ENCODE measurements around the gene PPP1R12B.

DNA sequence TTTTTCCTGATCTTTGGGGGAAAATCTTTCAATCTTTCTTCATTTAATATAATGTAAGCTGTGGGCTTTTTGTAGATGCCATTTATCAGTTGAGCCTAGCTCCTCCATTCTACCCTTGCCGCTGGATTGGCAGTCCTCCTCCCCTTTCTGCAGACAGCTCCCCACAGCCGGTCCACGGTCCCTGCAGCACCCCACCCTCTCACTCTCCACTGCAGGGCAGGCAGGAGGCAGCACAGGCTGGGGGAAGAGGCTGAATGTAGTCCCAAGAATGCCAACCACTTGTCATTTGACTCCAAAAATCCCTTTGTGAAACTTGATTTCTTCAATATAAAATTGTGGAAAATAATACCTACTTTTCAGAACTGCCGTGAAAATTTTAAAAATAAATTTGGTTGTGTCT, 265.1 kb downstream of the PPP1R12B start:
- TF ChIP-seq, protein P1, sequence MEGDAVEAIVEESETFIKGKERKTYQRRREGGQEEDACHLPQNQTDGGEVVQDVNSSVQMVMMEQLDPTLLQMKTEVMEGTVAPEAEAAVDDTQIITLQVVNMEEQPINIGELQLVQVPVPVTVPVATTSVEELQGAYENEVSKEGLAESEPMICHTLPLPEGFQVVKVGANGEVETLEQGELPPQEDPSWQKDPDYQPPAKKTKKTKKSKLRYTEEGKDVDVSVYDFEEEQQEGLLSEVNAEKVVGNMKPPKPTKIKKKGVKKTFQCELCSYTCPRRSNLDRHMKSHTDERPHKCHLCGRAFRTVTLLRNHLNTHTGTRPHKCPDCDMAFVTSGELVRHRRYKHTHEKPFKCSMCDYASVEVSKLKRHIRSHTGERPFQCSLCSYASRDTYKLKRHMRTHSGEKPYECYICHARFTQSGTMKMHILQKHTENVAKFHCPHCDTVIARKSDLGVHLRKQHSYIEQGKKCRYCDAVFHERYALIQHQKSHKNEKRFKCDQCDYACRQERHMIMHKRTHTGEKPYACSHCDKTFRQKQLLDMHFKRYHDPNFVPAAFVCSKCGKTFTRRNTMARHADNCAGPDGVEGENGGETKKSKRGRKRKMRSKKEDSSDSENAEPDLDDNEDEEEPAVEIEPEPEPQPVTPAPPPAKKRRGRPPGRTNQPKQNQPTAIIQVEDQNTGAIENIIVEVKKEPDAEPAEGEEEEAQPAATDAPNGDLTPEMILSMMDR (IDR thresholded peaks at IDR 0.05) = no peak
- no peak for TF ChIP-seq POLR2A (IDR thresholded peaks at IDR 0.05)
